Gastrocnemius medialis (tissue), 4 donors: ENCODE data around the gene BAG5. TPM values are rescaled to one million over a fixed set of nuclear protein-coding genes. Genes with fewer than 3 reads are reported as not detected.

ENCODE experiments used
- ATAC-seq, 2 donors: fragments of 150-250 bp; one replicate each; pipeline ENCODE4 v1.9.1; 2016
- DNase-seq, 2 donors: peaks; one replicate each; pipeline ENCODE4 v3.0.0-alpha.2; 2019
- H3K27ac ChIP-seq, 4 donors: fragments of 200-600 bp; sonication (generic); 1 replicate in 1 of 4; 2 replicates in 3 of 4; pipeline ENCODE4 v1.5.1; 2016 to 2018; ENCODE audit warnings: mild to moderate bottlenecking in 2 of 4, moderate library complexity in 1 of 4
- H3K27me3 ChIP-seq, 3 donors: fragments of 200-600 bp; sonication (generic) in 2 of 3; 1 replicate in 1 of 3; 2 replicates in 2 of 3; pipeline versions ENCODE4 v1.5.1 to v1.6.0; 2016 to 2019; ENCODE audit warnings: mild to moderate bottlenecking in 1 of 3, moderate library complexity in 1 of 3
- H3K36me3 ChIP-seq, 2 donors: fragments of 200-600 bp; sonication (generic) in 1 of 2; one replicate each; pipeline ENCODE4 v1.5.1; 2017 to 2018
- H3K4me1 ChIP-seq, 2 donors: fragments of 200-600 bp; sonication (generic) in 1 of 2; one replicate each; pipeline ENCODE4 v1.5.1; 2016 to 2017; ENCODE audit warnings: mild to moderate bottlenecking in 2 of 2
- H3K4me3 ChIP-seq, 4 donors: fragments of 200-600 bp; sonication (generic) in 3 of 4; 1 replicate in 1 of 4; 2 replicates in 3 of 4; pipeline ENCODE4 v1.5.1; 2016 to 2019; ENCODE audit warnings: mild to moderate bottlenecking in 2 of 4
- H3K9me3 ChIP-seq, 3 donors: fragments of 200-600 bp; sonication (generic) in 2 of 3; 1 replicate in 1 of 3; 2 replicates in 2 of 3; pipeline ENCODE4 v1.5.1; 2016 to 2019
- POLR2A ChIP-seq, 2 donors: fragments of 450-650 bp; IDR thresholded peaks; one replicate each; pipeline ENCODE4 v1.6.1; 2017; ENCODE audit warnings: antibody characterized with exemption in 2 of 2, mild to moderate bottlenecking in 2 of 2, moderate library complexity in 2 of 2
- in situ Hi-C, 4 donors: fragments of 200-750 bp; cut with MboI; loops; one replicate each; pipeline versions ENCODE4 v1.15.0 to v1.8.0; 2017; ENCODE audit warnings: low sequenced_read_pairs in 4 of 4
- intact Hi-C: fragments of 100-400 bp; cut with DNase I; formaldehyde crosslinking; loops from one replicate; pipeline ENCODE4 v1.15.1; 2023; ENCODE audit warnings: low total_unique reads
- total RNA-seq, 4 donors: library from RNA; depleted of rRNA; stranded (reverse); fragments of >200 nt; gene quantifications; one replicate each; pipeline versions ENCODE4 v1.1.0 to v1.2.3, GENCODE V29; 2016
- TF ChIP-seq, protein P1 (sequence below), 5 experiments: fragments of 450-650 bp in 3 of 5; fragments of 200-600 bp in 2 of 5; sonication (generic) in 2 of 5; IDR thresholded peaks in 4 of 5; conservative IDR thresholded peaks in 1 of 5; 1 replicate in 4 of 5; 2 replicates in 1 of 5; pipeline ENCODE4 v1.5.1; 2016 to 2019; ENCODE audit warnings: antibody characterized with exemption in 5 of 5, mild to moderate bottlenecking in 3 of 5, moderate library complexity in 3 of 5

The BAG5 gene
- total RNA-seq, 4 donors from 2014 or later = 16.9 to 22.6 (median 21.0) TPM

DNA sequence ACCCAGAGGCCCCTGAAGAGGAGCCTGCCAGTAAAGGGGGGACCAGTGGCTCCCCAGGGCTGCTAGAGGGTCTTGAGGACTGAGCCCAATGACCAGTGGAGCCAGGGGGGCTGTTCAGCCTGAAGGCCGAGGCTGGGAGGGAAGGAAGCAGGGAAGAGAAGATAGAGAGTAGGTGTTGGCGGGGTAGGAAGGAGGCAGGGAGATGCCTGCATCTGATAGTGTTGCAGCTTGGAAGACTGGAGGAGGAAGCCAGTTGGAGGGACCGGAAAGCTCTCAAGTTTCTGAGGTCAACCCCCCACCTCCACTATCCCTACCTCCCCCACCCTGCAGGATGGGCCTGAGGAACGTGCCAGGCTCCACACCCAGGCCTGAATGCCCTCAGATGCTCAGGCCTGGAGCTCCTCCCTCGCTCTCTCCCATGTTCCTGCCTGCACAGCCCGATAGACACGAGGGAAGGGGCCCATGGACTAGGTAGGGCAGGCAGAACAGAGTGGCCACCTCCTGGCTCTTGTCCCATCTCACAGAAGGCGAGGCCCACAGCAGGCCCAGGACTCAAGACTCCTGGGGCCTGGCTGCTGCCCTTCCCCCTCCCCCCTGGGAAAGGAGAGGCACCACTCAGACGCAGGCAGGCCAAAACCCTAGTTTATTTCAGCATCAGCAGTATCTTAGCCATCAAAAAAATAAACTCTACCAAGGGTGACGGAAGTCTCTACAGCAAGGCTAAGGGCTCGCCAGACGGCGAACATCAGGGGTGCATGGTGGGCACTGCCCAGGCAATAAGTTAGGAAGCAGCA lies 43.2 kb downstream of the BAG5 start:
- in situ Hi-C loops (no loop called here), intact Hi-C loops (no loop called here)
- TF ChIP-seq, protein P1, sequence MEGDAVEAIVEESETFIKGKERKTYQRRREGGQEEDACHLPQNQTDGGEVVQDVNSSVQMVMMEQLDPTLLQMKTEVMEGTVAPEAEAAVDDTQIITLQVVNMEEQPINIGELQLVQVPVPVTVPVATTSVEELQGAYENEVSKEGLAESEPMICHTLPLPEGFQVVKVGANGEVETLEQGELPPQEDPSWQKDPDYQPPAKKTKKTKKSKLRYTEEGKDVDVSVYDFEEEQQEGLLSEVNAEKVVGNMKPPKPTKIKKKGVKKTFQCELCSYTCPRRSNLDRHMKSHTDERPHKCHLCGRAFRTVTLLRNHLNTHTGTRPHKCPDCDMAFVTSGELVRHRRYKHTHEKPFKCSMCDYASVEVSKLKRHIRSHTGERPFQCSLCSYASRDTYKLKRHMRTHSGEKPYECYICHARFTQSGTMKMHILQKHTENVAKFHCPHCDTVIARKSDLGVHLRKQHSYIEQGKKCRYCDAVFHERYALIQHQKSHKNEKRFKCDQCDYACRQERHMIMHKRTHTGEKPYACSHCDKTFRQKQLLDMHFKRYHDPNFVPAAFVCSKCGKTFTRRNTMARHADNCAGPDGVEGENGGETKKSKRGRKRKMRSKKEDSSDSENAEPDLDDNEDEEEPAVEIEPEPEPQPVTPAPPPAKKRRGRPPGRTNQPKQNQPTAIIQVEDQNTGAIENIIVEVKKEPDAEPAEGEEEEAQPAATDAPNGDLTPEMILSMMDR (IDR thresholded peaks at IDR 0.05 in 4 of 5, conservative IDR thresholded peaks at IDR 0.05 in 1 of 5) = no peak
- no peak for TF ChIP-seq POLR2A (IDR thresholded peaks at IDR 0.05)
- Histone ChIP-seq H3K4me3 (no peak overlapping the region), H3K36me3 (no peaks in the 10 kb centered on the region), H3K9me3 (no peaks in the 10 kb centered on the region), H3K27ac (peak overlapping the region in 1 of 4 donors; percentile 20), H3K27me3 (peaks cover 0 to 23% (median 7%) of the 10 kb centered on the region in 3 donors), H3K4me1 (peaks cover 15 to 19% of the 10 kb centered on the region in 2 donors)
- DNase-seq (no peak), ATAC-seq (no peak)

DNA sequence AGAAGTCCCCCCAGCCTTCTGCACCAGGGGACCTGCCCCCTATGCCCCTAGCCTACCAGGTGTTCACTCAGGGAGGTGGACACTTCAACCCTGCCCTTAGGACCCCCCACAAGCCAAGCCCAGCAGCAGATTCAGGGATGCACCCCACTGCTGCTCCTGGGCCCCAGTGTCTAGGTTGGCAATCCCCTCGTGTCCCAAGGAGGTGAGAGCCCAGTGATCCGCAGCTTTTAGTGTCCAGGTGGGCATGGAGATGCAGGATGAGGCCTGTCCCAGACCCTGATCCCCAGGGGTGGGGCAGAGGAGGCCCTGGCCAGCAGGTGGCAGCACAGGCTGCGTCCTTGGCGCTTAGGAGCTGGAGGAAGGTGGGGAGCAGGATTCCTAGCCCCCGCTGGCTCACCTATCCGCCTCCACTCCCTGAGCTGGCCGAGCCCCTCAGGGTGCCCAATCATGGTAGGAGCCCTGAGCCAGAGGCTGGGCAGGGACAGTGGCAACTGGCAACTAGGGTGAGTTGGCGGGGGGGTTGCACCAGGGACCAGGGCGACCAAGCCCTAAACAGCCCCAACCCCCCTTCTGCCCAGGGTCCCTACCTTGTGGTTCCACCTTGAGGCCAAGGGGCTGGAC lies 43.9 kb downstream of the BAG5 start:
- no peak overlapping the region for H3K4me3 ChIP-seq
- in situ Hi-C loops = no loop called here
- no peaks in the 10 kb centered on the region for H3K36me3 ChIP-seq
- H3K27ac ChIP-seq = peak overlapping the region in 1 of 4 donors; percentile 20
- peak in 1 of 2 donors; percentile 61 for DNase-seq
- peaks cover 16 to 23% of the 10 kb centered on the region in 2 donors for H3K4me1 ChIP-seq
- peaks cover 0 to 23% (median 7%) of the 10 kb centered on the region in 3 donors for H3K27me3 ChIP-seq
- TF ChIP-seq, protein P1 (IDR thresholded peaks at IDR 0.05 in 4 of 5, conservative IDR thresholded peaks at IDR 0.05 in 1 of 5) = peak; percentile 82 to 94 (median 90)
- TF ChIP-seq POLR2A (IDR thresholded peaks at IDR 0.05) = no peak
- H3K9me3 ChIP-seq = no peaks in the 10 kb centered on the region
- intact Hi-C loops = loop anchor here (1.0 kb wide), 1 partner anchor 28 kb away; no protein-coding TSS in a partner anchor
- peak; percentile 30 to 55 for ATAC-seq

DNA sequence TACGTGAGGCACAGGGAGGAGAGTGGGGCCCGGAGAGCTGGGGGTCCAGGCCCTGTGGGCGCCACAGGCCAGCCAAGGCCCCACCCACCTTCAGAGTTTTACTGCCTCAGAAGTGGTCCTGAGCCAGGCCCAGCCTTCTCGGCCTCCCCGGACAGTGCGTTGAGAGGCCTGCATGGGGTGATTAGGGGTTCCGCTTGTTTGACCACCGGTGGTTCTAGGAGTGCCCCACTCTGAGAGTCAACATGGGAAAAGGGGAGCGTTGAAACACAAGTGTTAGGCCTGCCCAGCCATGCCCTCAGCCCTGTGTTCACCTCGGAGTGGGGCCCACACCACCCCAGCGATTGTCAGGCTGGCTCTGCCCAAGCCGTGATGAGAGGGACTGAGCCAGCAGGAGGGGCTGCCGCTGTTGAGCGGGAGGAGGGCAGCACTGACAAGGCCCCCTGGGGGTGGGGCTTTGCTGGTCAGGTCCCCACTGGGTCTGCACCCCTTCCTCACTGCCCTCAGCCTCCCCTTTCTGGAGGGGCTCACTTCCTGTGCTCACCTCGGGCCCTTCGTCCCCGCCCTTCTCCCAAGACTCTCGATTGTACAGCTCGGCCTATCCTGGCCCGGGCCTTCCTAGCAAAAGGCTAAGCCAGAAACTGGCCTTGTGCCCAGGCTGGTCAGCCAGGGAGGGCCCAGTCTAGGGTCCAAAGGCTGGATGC lies 44.6 kb downstream of the BAG5 start:
- peaks cover 20 to 24% of the 10 kb centered on the region in 2 donors for H3K4me1 ChIP-seq
- no peak overlapping the region for H3K27ac ChIP-seq
- TF ChIP-seq, protein P1 (IDR thresholded peaks at IDR 0.05 in 4 of 5, conservative IDR thresholded peaks at IDR 0.05 in 1 of 5) = no peak
- TF ChIP-seq POLR2A (IDR thresholded peaks at IDR 0.05) = no peak
- no peak for DNase-seq
- intact Hi-C loops = loop anchor here (1.0 kb wide), 1 partner anchor 28 kb away; no protein-coding TSS in a partner anchor
- ATAC-seq = no peak
- no peaks in the 10 kb centered on the region for H3K36me3 ChIP-seq
- H3K27me3 ChIP-seq = peaks cover 0 to 18% (median 7%) of the 10 kb centered on the region in 3 donors
- in situ Hi-C loops = no loop called here
- H3K4me3 ChIP-seq = no peak overlapping the region
- H3K9me3 ChIP-seq = no peaks in the 10 kb centered on the region

DNA sequence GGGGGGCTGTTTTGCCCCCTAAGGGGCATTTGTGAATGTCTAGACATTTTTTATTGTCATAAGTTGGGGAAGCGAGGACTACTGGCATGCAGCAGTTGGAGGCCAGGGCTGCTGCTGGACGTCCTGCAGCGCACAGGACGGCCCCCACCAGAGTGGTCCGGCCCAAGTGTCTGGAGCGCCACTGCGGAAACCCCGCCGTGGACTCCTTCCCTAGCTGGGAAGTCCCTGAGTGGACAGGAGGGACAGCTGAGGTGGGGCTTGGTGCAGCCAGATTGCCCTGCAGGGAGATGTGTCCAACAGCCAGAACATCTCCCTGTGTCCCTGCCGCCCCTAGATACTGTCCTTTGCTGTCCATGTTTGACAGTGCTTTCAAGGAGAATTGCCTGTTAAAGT lies 45.3 kb downstream of the BAG5 start:
- no peak for TF ChIP-seq POLR2A (IDR thresholded peaks at IDR 0.05)
- TF ChIP-seq, protein P1 (IDR thresholded peaks at IDR 0.05 in 4 of 5, conservative IDR thresholded peaks at IDR 0.05 in 1 of 5) = no peak
- DNase-seq (no peak), ATAC-seq (no peak)
- H3K27me3 ChIP-seq = peaks cover 0 to 15% (median 5%) of the 10 kb centered on the region in 3 donors
- H3K9me3 ChIP-seq = no peaks in the 10 kb centered on the region
- no peak overlapping the region for H3K4me3 ChIP-seq
- peaks cover 24 to 27% of the 10 kb centered on the region in 2 donors for H3K4me1 ChIP-seq
- in situ Hi-C loops (no loop called here), intact Hi-C loops (no loop called here)
- H3K36me3 ChIP-seq = no peaks in the 10 kb centered on the region
- no peak overlapping the region for H3K27ac ChIP-seq
